Glomerular visceral epithelial cell (primary cell): Measurements from ENCODE around the gene MYBPC1.

Experiments used
- DNase-seq: peaks from one replicate; pipeline ENCODE4 v3.0.0-alpha.2; 2016; ENCODE audit errors: extremely low spot score

Gene MYBPC1

DNA sequence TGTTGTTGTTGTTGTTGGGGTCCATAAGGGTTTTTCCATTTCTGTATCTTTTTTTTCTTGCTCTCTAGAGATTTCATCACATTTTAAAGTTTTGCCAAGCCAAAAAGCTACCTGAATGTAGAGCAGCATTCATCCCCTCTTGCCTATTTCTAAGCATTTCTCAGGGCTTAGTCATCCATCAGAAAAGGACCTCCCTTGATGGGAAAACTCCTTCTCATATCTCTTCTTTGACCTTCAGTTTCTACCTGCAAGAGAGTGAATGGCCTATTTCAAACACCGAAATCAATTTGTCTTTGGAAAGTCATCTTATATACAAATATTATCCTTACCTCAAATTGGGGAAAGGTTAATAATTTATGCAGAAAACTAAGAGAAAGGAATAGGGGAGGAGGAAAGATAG is 4.5 kb downstream of the MYBPC1 start:
- no peak for DNase-seq

DNA sequence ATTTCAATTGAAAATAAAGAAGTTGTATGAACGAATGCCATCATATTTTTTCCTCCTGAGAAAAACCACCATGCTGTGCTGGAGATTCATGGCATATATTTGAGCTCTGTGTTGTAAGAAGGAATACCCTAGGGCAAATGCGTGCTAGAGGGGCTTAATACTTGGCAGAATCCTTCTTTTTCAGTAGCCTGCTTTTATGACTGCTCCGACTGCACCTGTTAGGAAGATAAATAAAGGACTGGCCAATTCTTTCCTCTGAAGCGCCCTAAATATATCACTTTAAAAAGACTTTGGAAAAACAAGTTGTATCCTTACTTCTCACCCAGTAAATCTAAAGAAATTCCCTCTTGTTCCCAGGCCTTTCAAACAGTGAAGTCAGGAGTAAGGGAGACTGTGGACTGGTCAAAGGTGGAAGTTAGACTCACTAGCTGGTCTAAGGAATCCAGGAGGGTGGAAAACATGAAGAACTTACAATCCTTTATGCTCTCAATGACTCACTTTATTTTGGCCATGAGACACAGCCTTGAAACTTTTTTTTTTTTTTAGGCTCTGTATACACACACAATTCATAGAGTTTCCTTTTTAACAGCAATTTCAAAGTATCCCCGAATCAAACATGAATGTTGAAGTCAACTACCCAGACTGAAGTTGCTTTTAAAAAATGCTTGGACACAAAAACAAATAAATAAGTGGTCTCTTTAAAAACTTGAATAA is 5.2 kb downstream of the MYBPC1 start:
- no peak for DNase-seq

- no peak for DNase-seq
Measured at GRCh38 chr12:101604132-101604531, 9.4 kb downstream of the MYBPC1 start.

DNA sequence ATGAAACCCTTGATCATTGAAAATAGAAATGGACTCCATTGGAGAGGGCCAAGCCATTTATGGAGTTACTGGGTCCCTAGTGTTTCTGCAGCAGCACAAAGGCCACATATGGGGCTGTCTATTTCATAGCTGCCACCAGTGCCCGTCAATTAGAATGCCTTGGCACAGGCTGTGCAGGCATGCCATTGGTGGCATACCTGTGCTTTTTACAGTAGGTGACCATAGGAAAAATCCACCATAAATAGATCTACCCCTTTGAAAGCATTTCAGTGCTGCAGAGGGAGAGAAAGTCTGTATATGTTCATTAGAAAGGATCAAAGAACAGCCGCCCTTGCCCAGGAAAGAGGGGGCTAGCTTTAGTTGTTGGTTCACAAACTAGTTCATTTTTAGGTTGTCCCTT is 13.1 kb downstream of the MYBPC1 start:
- no peak for DNase-seq

GRCh38 chr12:101608301-101609133 is 13.7 kb downstream of the MYBPC1 start:
- DNase-seq: no peak

DNA sequence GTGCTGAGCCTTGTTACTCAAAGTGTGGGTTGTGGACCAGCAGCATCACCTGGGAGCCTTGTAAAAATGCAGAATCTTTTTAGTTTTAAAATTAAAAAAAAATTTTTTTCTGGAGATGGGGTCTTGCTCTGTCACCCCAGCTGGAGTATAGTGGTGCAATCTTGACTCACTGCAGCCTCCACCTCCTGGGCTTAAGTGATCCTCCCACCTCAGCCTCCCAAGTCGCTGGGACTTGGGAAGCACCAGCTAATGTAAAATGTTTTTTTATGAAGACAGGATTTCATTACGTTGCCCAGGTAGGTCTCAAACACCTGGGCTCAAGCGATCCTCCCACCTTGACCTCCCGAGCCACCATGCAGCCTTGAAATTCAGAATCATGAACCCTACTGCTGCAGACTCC is 14.4 kb downstream of the MYBPC1 start:
- DNase-seq: no peak

GRCh38 chr12:101612160-101612916 is 17.6 kb downstream of the MYBPC1 start:
- no peak for DNase-seq

DNA sequence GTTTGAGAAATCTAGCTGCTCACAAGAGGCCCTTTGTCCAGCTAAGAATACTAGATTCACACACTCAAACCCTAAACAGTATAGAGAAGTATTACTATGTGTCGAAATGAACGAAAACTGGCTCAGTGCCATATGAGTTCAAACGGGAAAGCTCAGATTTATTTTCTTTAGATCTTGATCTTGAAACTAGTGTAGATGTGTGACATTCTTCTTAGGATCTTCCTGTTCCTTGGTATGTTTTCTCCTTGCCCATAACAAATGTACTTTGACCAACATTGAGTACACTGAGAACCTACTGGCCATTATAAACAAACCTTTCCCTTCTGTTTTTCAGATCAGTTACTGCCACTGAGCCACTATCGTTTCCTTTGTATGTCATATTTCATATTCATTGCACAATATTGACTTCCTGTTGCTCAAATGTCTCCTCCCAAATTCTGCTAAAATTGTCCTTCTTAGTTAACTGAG is 21.3 kb downstream of the MYBPC1 start:
- no peak for DNase-seq

DNA sequence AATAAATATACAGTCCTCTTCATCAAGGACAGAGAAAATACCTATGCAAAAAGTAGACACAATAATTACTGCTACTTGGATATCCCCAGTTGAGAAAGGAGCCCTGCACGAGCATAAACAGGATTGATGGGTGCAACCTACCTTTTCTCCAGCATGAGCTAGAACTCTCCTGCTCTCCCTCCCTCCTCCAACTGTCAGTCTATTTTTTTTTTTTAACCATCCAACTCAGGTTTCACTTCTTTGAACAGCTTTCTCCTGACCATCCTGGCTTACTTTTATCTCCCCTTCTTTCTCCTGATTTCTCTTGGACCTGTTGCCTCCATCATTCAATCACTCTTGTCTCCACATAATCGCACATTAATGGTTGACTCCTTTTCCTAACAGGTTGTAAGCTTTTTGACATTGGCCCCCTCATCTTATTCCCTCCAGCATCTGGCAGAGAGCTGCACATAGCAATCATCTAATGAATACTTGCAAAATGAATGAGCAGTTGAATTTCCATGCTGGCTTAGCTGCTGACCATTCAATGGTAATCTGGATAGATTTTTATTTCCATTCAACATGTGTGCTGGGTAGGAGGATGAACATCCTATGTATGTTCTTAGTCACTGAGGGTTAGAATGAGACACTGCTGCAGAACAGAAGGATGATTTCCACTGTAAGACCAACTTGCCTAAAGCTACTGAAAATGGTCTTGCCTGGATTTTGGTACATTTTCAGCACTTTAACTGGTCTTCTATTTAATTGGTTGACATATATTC is 24.4 kb downstream of the MYBPC1 start:
- no peak for DNase-seq

DNA sequence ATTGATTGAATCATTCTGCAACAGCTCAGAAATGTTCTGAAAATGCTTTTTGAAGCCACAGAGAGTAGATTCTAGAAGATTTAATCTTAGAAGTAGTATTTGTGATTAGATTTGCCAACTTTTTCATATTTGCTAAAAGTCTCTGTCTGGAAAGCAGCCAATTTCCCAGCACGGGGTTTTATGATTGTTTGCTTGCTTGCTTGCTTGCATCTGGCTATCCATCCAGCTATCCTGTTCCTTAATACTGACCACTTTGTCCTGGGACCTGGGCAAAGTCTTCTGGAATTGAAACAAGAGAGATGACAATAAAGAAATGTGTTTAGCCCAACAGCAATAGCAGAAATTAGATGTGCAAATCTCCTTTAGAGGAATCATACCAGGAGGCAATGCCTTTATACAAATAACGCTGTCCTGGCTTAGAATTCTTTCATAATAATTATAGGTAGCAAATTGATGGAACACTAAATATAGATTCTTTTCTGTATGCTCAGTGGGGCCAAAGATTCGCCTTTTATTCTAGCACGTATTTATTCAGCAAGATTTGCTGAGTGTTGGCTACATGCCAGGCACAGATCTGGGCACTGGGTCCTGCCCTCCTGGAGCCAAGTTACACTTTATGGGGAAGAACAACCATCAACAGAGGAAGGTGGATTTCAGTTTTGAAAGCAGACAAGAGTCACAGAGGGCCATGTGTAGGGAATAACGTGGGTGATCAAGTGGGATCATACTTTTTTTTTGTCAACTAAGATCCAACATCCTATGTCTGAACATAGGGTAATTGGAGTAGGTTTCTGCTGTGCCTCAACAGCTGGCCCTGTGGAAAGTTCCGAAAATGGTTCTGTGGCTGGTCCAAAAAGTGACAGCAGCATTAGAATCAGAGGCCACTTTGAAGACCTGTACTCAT is 25.3 kb downstream of the MYBPC1 start:
- DNase-seq: no peak

DNA sequence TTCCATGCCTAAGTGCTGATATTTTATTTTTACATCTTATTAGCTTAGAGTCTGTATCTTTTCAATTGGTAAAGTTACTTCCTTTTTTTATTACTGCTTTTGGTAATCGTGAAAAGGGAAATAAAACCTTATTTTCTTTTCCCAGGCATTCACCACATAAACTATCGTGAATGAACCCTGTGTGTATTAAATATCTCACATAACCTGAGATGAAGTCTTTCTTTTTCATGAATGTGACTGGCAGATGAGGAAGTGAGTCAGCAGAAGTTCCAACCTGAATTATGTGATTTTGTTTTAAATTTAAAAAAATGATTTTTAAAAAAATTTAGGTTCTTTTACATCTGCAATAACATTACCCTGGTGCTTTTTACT is 26.0 kb downstream of the MYBPC1 start:
- DNase-seq: no peak

GRCh38 chr12:101628676-101629075 is 33.9 kb downstream of the MYBPC1 start:
- DNase-seq: no peak

DNA sequence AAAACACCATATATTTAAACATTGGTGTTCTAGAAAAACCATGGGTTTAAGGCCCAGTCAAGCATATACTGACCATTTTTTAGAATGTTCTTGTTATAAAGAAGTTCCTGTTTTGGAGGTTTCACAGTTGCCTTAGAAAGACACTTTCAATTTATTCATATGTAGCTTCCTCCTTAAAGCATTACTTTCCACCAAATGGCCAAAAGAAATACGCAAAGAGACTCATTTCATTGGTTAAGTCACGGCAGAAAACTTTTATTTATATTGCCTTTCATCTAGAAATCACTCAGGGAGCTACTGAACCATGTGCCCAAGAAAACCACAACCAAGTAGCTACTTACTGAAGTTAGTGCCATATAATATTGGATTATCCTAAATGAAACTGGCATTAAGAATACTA is 40.0 kb downstream of the MYBPC1 start:
- DNase-seq: no peak

GRCh38 chr12:101637936-101638335 is 43.2 kb downstream of the MYBPC1 start:
- DNase-seq: no peak

DNA sequence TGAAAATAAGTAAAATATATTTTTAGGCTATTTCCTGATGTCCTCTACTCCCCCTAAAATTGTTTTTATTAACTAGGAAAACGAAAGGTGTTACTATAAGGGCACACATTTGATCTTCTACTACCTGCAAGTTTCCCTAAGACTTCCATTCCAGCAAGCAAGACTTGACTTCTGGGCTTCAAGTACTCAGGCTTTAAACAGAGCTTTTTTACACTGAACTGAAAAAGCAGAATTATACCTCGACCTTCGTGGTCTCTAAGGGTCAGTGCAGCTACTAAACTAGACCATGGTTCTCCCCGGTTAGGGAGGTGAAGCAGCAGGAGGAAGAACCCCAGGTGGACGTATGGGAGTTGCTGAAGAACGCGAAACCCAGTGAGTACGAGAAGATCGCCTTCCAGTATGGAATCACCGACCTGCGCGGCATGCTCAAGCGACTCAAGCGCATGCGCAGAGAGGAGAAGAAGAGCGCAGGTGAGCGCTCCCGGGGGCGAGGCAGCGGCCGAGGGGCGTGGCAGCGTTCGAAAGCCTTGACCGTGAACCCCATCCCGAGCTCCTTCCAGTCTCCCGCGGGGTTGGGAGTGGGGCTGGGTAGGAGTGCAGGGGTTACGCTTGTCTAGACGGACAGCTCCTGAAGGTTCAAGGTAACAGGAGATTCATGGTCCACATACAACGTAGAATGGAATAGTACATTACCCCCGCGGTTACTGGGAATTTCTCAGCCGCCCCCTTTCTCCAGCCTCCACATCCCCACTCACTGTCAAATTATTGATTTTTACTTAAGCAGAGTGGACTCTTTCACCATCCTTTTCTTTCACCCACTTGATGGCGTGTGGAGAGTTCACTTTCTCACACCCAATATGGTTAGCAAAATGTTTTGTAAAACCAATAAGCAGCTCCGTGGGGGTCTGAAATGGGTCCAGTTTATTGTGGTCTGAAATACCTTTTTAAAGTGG is 47.6 kb downstream of the MYBPC1 start:
- no peak for DNase-seq

DNA sequence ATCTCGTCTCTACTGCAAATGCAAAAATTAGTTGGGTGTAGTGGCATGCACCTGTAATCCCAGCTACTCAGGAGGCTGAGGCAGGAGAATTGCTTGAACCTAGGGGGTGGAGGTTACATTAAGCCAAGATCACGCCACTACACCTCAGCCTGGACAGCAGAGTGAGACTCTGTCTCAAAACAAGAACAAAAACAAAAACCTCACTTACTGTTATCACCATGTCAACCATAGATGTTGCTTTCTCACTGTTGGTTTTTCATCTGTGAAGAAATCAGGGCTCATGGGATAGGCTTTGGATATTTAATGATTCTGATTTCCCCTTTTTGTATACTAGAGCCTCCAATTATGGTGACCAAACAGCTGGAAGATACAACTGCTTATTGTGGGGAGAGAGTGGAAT is 52.9 kb downstream of the MYBPC1 start:
- DNase-seq: no peak

GRCh38 chr12:101648195-101648594 is 53.4 kb downstream of the MYBPC1 start:
- no peak for DNase-seq

GRCh38 chr12:101650346-101651117 is 55.8 kb downstream of the MYBPC1 start:
- DNase-seq: no peak

DNA sequence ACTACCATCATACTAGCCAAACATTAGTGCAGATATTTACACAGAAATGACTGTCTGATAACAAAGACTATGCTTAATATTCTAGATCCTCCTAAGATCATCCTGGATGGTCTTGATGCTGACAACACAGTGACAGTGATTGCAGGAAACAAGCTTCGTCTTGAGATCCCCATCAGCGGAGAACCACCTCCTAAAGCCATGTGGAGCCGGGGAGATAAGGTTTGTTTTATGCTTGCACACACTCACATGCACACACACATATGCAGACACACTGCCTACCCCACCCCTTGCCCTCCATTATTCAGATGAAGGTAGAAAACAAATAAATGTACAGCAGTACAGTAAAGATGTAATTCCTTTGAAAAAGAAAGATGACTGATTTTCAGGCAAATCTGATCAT is 58.3 kb downstream of the MYBPC1 start:
- DNase-seq: no peak
